K562 (cell line): ENCODE measurements around the gene TMEM107. TPM values are rescaled to one million over a fixed set of nuclear protein-coding genes. Genes with fewer than 3 reads are reported as not detected.

Experiments
- BCLAF1 ChIP-seq, 2 experiments: fragments of 450-650 bp in 1 of 2; IDR thresholded peaks; 2 replicates each; pipeline ENCODE4 v1.6.1; 2011 to 2017; ENCODE audit warnings: low read depth in 2 of 2, antibody characterized with exemption in 1 of 2, borderline replicate concordance in 1 of 2, low read length in 1 of 2, mild to moderate bottlenecking in 1 of 2, mixed read lengths in 1 of 2; ENCODE audit not compliant: control insufficient read depth in 1 of 2
- EHMT2 ChIP-seq: fragments of 450-650 bp; IDR thresholded peaks from 2 replicates; pipeline ENCODE4 v1.6.1; 2018; ENCODE audit warnings: antibody characterized with exemption
- ESRRB ChIP-seq: fragments of 250-450 bp; sonication (Bioruptor Pico); IDR thresholded peaks from 2 replicates; pipeline ENCODE4 v1.5.0; 2020; ENCODE audit warnings: mild to moderate bottlenecking, moderate library complexity, borderline replicate concordance
- FOXK2 ChIP-seq, 2 experiments: fragments of 450-650 bp; IDR thresholded peaks in 1 of 2; conservative IDR thresholded peaks in 1 of 2; 2 replicates each; pipeline ENCODE4 v1.6.1; 2016; ENCODE audit warnings: low read depth in 2 of 2, mild to moderate bottlenecking in 1 of 2
- FOXP4 ChIP-seq: sonication (generic); formaldehyde crosslinking; IDR thresholded peaks from 2 replicates; pipeline ENCODE4 v1.8.0; 2022; ENCODE audit warnings: mild to moderate bottlenecking, missing genetic modification reagents, borderline replicate concordance
- KLF16 ChIP-seq: IDR thresholded peaks from 2 replicates; pipeline ENCODE4 v1.6.1; 2016; ENCODE audit warnings: antibody characterized with exemption
- MAFG ChIP-seq: fragments of 450-650 bp; conservative IDR thresholded peaks from 2 replicates; pipeline ENCODE4 v1.6.1; 2016; ENCODE audit warnings: missing genetic modification characterization, missing compliant biosample characterization
- MAZ ChIP-seq, 2 experiments: fragments of 450-650 bp in 1 of 2; sonication (generic) in 1 of 2; formaldehyde crosslinking; IDR thresholded peaks in 1 of 2; conservative IDR thresholded peaks in 1 of 2; 2 replicates each; pipeline versions ENCODE4 v1.4.0 to v1.5.0; 2020; ENCODE audit warnings: mild to moderate bottlenecking in 1 of 2, missing genetic modification reagents in 1 of 2
- NELFE ChIP-seq: IDR thresholded peaks from 2 replicates; pipeline ENCODE4 v1.6.1; 2011; ENCODE audit warnings: mild to moderate bottlenecking; ENCODE audit not compliant: insufficient read depth, insufficient read length
- PCBP2 ChIP-seq: fragments of 200-400 bp; formaldehyde crosslinking; IDR thresholded peaks from 2 replicates; pipeline ENCODE4 v1.6.1; 2018; ENCODE audit warnings: low read length, low read depth, mild to moderate bottlenecking, moderate library complexity; ENCODE audit not compliant: poor library complexity, severe bottlenecking
- RBM15 ChIP-seq: fragments of 200-400 bp; formaldehyde crosslinking; IDR thresholded peaks from 2 replicates; pipeline ENCODE4 v1.6.1; 2018; ENCODE audit warnings: mild to moderate bottlenecking, low read length, moderate library complexity; ENCODE audit not compliant: insufficient read depth
- SAFB ChIP-seq: fragments of 200-400 bp; formaldehyde crosslinking; IDR thresholded peaks from 2 replicates; pipeline ENCODE4 v1.6.1; 2017; ENCODE audit warnings: low read depth, low read length, borderline replicate concordance
- SMAD1 ChIP-seq: fragments of 150-350 bp; IDR thresholded peaks from 2 replicates; pipeline ENCODE4 v1.6.1; 2014; ENCODE audit warnings: low read length, low read depth; ENCODE audit not compliant: partially characterized antibody
- TAF15 ChIP-seq: fragments of 200-400 bp; formaldehyde crosslinking; IDR thresholded peaks from 2 replicates; pipeline ENCODE4 v1.6.1; 2017; ENCODE audit warnings: mild to moderate bottlenecking, low read depth, low read length, moderate library complexity
- TARDBP ChIP-seq: fragments of 450-650 bp; IDR thresholded peaks from 2 replicates; pipeline ENCODE4 v1.6.1; 2016
- XRCC5 ChIP-seq: fragments of 200-400 bp; formaldehyde crosslinking; IDR thresholded peaks from 2 replicates; pipeline ENCODE4 v1.6.1; 2017; ENCODE audit warnings: low read depth, mild to moderate bottlenecking, low read length
- ZNF217 ChIP-seq: sonication (generic); formaldehyde crosslinking; IDR thresholded peaks from 2 replicates; pipeline ENCODE4 v1.8.0; 2022; ENCODE audit warnings: mild to moderate bottlenecking, missing genetic modification reagents
- ZNF436 ChIP-seq: fragments of 250-450, 450-650 bp; sonication (Bioruptor Pico); formaldehyde crosslinking; IDR thresholded peaks from 2 replicates; pipeline ENCODE4 v1.7.0; 2020; ENCODE audit warnings: mild to moderate bottlenecking
- polyA plus RNA-seq, 8 experiments: library from polyadenylated mRNA; depleted of rRNA in 4 of 8; stranded (reverse) in 5 of 8; unstranded in 3 of 8; fragments of >200 nt; fragmentation: Nextera tagmentation in 2 of 8; fragmentation: Illumina TruSeq in 1 of 8; extraction: Ambion mirVana in 2 of 8; extraction: Trizol in 1 of 8; gene quantifications; 2 replicates each; pipeline versions ENCODE4 v1.2.1 to v1.2.3, GENCODE V29; 2011 to 2014; ENCODE audit warnings: inconsistent platforms in 1 of 8, missing spikeins in 1 of 8
- total RNA-seq, 7 experiments: library from RNA; depleted of rRNA in 6 of 7; stranded (reverse); fragments of >200 nt in 6 of 7; fragmentation: Illumina TruSeq in 2 of 7; extraction: Trizol in 2 of 7; gene quantifications; 2 replicates each; pipeline versions ENCODE4 v1.2.1 to v1.2.3, GENCODE V29; 2011 to 2021; ENCODE audit warnings: low replicate concordance in 1 of 7
- TF ChIP-seq, protein P1 (sequence below), 2 experiments: IDR thresholded peaks; 2 replicates each; pipeline ENCODE4 v1.6.1; 2011; ENCODE audit warnings: borderline replicate concordance in 1 of 2, control low read depth in 1 of 2, low read depth in 1 of 2, low read length in 1 of 2, mild to moderate bottlenecking in 1 of 2, mixed read lengths in 1 of 2, moderate library complexity in 1 of 2; ENCODE audit not compliant: insufficient read depth in 1 of 2, insufficient read length in 1 of 2, poor library complexity in 1 of 2, severe bottlenecking in 1 of 2; ENCODE audit errors: extremely low read depth in 1 of 2
- TF ChIP-seq, protein P2 (sequence below): sonication (generic); formaldehyde crosslinking; IDR thresholded peaks from 2 replicates; pipeline ENCODE4 v1.5.0; 2020; ENCODE audit warnings: missing genetic modification reagents

TMEM107 gene
- total and polyA plus RNA-seq, 9 of the 15 experiments (the other 6 are each of a cell fraction or from before 2014, with no cell fraction given): 7.1 to 26.2 (median 16.9) TPM

- TF ChIP-seq, protein P1, sequence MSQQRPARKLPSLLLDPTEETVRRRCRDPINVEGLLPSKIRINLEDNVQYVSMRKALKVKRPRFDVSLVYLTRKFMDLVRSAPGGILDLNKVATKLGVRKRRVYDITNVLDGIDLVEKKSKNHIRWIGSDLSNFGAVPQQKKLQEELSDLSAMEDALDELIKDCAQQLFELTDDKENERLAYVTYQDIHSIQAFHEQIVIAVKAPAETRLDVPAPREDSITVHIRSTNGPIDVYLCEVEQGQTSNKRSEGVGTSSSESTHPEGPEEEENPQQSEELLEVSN (IDR thresholded peaks at IDR 0.05; ENCODE audit: borderline replicate concordance in 1 of 2, extremely low read depth in 1 of 2, insufficient read depth in 1 of 2, insufficient read length in 1 of 2, low read depth in 1 of 2, low read length in 1 of 2, poor library complexity in 1 of 2, severe bottlenecking in 1 of 2): peak in 1 of 2 experiments; percentile 28
- no peak for TF ChIP-seq ZNF217 (CRISPR knock-in tag)
- TF ChIP-seq KLF16: no peak
- TF ChIP-seq, protein P2, sequence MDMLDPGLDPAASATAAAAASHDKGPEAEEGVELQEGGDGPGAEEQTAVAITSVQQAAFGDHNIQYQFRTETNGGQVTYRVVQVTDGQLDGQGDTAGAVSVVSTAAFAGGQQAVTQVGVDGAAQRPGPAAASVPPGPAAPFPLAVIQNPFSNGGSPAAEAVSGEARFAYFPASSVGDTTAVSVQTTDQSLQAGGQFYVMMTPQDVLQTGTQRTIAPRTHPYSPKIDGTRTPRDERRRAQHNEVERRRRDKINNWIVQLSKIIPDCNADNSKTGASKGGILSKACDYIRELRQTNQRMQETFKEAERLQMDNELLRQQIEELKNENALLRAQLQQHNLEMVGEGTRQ: no peak
- no peak for TF ChIP-seq MAFG (tag)
- TF ChIP-seq TARDBP: peak; percentile 54; the same call in 1 of the 2 replicates
- TF ChIP-seq FOXP4 (CRISPR knock-in tag): 0 out of 2 replicates have a peak, but pooled peaks have one; percentile 68
- TF ChIP-seq BCLAF1 (IDR thresholded peaks at IDR 0.05; ENCODE audit: borderline replicate concordance in 1 of 2, control insufficient read depth in 1 of 2, low read depth in 2 of 2, low read length in 1 of 2): no peak
- no peak for TF ChIP-seq TAF15
- no peak for TF ChIP-seq ESRRB (CRISPR knock-in tag)
- TF ChIP-seq XRCC5: no peak
- no peak for TF ChIP-seq MAZ (CRISPR knock-in tag; conservative IDR thresholded peaks at IDR 0.05 in 1 of 2, IDR thresholded peaks at IDR 0.05 in 1 of 2)
- peak; percentile 31 to 59 for TF ChIP-seq FOXK2 (conservative IDR thresholded peaks at IDR 0.05 in 1 of 2, IDR thresholded peaks at IDR 0.05 in 1 of 2; ENCODE audit: low read depth in 2 of 2)
- no peak for TF ChIP-seq PCBP2
- no peak for TF ChIP-seq NELFE
- TF ChIP-seq SAFB: no peak
- no peak for TF ChIP-seq RBM15
- TF ChIP-seq SMAD1: no peak
- TF ChIP-seq EHMT2: no peak
- TF ChIP-seq ZNF436: no peak
Measured at GRCh38 chr17:8187517-8188262, 11.5 kb upstream of the TMEM107 start (continued).
